ENCODE results near the gene HHATL.

DNA sequence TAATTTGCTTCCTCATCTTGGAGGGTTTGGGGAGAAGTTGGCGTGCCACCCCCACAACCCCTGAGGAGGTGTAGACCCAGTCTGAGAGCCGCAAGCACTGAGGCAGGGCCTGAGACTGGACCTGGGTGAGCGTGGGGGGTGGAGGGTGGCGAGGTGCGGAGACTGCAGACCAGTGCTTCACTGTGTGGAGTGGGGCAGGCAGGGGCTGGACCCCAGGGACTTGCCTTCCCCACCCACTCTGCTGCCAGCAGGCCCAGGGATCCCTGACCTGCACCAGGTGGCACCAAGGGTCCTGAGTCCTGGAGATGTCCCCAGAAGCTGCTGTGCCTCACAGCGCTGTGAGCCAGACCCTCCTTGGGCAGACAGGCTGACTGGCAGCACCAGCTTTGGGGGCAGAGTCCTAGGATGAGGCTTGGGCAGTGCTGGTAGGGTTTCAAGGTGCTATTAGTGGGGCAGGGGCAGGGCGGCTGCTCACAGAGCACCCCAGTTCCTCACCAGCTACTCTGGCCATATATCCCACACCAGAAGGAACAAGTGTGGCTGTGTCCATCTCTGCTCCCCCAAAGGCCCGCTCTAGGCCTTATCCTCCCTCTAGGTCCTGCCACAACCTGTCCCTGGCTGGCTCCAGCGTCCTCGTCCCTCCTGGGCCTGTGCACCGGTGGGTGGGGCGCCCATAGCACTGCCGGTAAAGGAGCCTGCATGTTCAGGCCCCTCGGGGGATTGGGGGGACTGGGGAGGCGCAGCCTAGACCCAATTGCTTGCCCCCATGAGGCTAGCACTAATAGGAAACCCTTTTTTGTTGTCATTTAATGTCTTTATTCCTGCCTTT is 37.3 kb downstream of the HHATL start:
- TF ChIP-seq CTCF (IDR thresholded peaks at IDR 0.05; ENCODE audit: insufficient read depth, low read depth, low read length) (no peak), EZH2 (IDR thresholded peaks at IDR 0.05; ENCODE audit: insufficient read depth, low read length) (no peak)
